ENCODE results near the gene FAM131C.
"Not testable (repeated sequence)": the region's sequence is repeated elsewhere in the genome, so short reads cannot be mapped to it uniquely, and the experiment has no call there.

GRCh38 chr1:16026302-16026701 is 47.1 kb downstream of the FAM131C start:
- TF ChIP-seq POLR2A, CTCF (IDR thresholded peaks at IDR 0.05): not testable (repeated sequence)
